B cell (primary cell): ENCODE data around the gene NT5DC4. TPM values are rescaled to one million over a fixed set of nuclear protein-coding genes. Genes with fewer than 3 reads are reported as not detected.

Experiments used
- ATAC-seq: fragments of 200-7000 bp; cut with Tn5 transposase; one replicate; pipeline ENCODE4 v1.10.0; 2021; ENCODE audit warnings: low read depth, mild to moderate bottlenecking, moderate number of reproducible peaks, moderate library complexity
- CTCF ChIA-PET: fragments of 350-600 bp; sonication (Branson Sonifier 250); formaldehyde crosslinking; loops from one replicate; lab custom pipeline; 2021; ENCODE audit warnings: antibody characterized with exemption, inconsistent platforms; lab: Charles Lee
- POLR2A ChIA-PET: fragments of 350-600 bp; sonication (Branson Sonifier 250); formaldehyde crosslinking; loops from one replicate; lab custom pipeline; 2021; ENCODE audit warnings: antibody characterized with exemption; lab: Charles Lee
- DNase-seq: peaks from one replicate; pipeline ENCODE4 v3.0.0; 2013
- H2AFZ ChIP-seq: 2 replicates; pipeline ENCODE4 v1.6.1; 2012; ENCODE audit warnings: mild to moderate bottlenecking, low read depth, low read length; ENCODE audit not compliant: insufficient read depth, poor library complexity, severe bottlenecking
- H3K27ac ChIP-seq, 2 donors: 1 replicate in 1 of 2; 2 replicates in 1 of 2; pipeline ENCODE4 v1.5.1; 2012 to 2013; ENCODE audit warnings: low read length in 2 of 2, mild to moderate bottlenecking in 2 of 2, moderate library complexity in 1 of 2
- H3K27me3 ChIP-seq, 4 experiments: fragments of 200-600 bp in 1 of 4; sonication (generic) in 1 of 4; replicated peaks in 1 of 4; 1 replicate in 2 of 4; 2 replicates in 2 of 4; pipeline versions ENCODE4 v1.6.1 to v1.7.0; 2013 to 2016; ENCODE audit warnings: low read length in 3 of 4, mild to moderate bottlenecking in 2 of 4, mixed read lengths in 1 of 4, moderate library complexity in 1 of 4; ENCODE audit not compliant: insufficient read depth in 4 of 4, control insufficient read depth in 3 of 4; ENCODE audit errors: control extremely low read depth in 1 of 4
- H3K36me3 ChIP-seq, 2 experiments: replicated peaks in 1 of 2; 1 replicate in 1 of 2; 2 replicates in 1 of 2; pipeline versions ENCODE4 v1.6.1 to v1.7.1; 2013; ENCODE audit warnings: low read length in 1 of 2; ENCODE audit not compliant: insufficient read depth in 2 of 2, control insufficient read depth in 1 of 2; ENCODE audit errors: control extremely low read depth in 1 of 2, extremely low read depth in 1 of 2
- H3K4me1 ChIP-seq, 2 donors: fragments of 200-600 bp in 1 of 2; sonication (generic) in 1 of 2; 1 replicate in 1 of 2; 2 replicates in 1 of 2; pipeline versions ENCODE4 v1.5.1 to v1.6.1; 2013 to 2017; ENCODE audit warnings: low read length in 2 of 2; ENCODE audit not compliant: control insufficient read depth in 2 of 2, insufficient read depth in 2 of 2
- H3K4me2 ChIP-seq: replicated peaks from 2 replicates; pipeline ENCODE3; 2012; ENCODE audit warnings: mild to moderate bottlenecking, low read depth, low read length; ENCODE audit not compliant: poor library complexity, severe bottlenecking
- H3K4me3 ChIP-seq, 5 experiments: fragments of 200-600 bp in 1 of 5; sonication (generic) in 1 of 5; 1 replicate in 3 of 5; 2 replicates in 2 of 5; pipeline versions ENCODE4 v1.5.1 to v1.7.0; 2011 to 2016; ENCODE audit warnings: low read length in 4 of 5, mild to moderate bottlenecking in 4 of 5, low read depth in 2 of 5, control low read depth in 1 of 5, moderate library complexity in 1 of 5; ENCODE audit not compliant: insufficient read depth in 1 of 5; ENCODE audit errors: control extremely low read depth in 1 of 5, extremely low read depth in 1 of 5
- H3K79me2 ChIP-seq: fragments of 200-600 bp; sonication (generic); one replicate; pipeline ENCODE4 v1.6.0; 2016; ENCODE audit warnings: low read length; ENCODE audit not compliant: control insufficient read depth, insufficient read depth
- H3K9ac ChIP-seq: fragments of 200-600 bp; sonication (generic); 2 replicates; pipeline ENCODE4 v1.6.1; 2017; ENCODE audit warnings: mild to moderate bottlenecking, low read length, moderate library complexity
- H3K9me3 ChIP-seq, 3 donors: one replicate each; pipeline versions ENCODE4 v1.6.1 to v1.7.1; 2013; ENCODE audit warnings: low read length in 2 of 3; ENCODE audit not compliant: control insufficient read depth in 2 of 3, insufficient read depth in 1 of 3; ENCODE audit errors: control extremely low read depth in 1 of 3
- H4K20me1 ChIP-seq: 2 replicates; pipeline ENCODE4 v1.6.0; 2012; ENCODE audit warnings: mild to moderate bottlenecking, low read length; ENCODE audit not compliant: insufficient read depth, control insufficient read depth, poor library complexity, severe bottlenecking
- H3K27ac Mint-ChIP-seq: one replicate; pipeline ENCODE4 v1.8.0; 2021; ENCODE audit warnings: mixed read lengths
- H3K27me3 Mint-ChIP-seq: one replicate; pipeline ENCODE4 v1.8.0; 2021; ENCODE audit warnings: mixed read lengths
- H3K4me1 Mint-ChIP-seq: one replicate; pipeline ENCODE4 v1.8.0; 2021; ENCODE audit warnings: mixed read lengths
- H3K4me3 Mint-ChIP-seq: one replicate; pipeline ENCODE4 v1.8.0; 2021; ENCODE audit warnings: mixed read lengths
- H3K9me3 Mint-ChIP-seq: one replicate; pipeline ENCODE4 v1.8.0; 2022; ENCODE audit warnings: mixed read lengths; ENCODE audit not compliant: insufficient read depth
- EZH2 ChIP-seq: IDR thresholded peaks from 2 replicates; pipeline ENCODE4 v1.6.1; 2012; ENCODE audit warnings: borderline replicate concordance, low read depth, mild to moderate bottlenecking, moderate library complexity, low read length; ENCODE audit not compliant: insufficient read depth, poor library complexity, severe bottlenecking
- WGBS: methylation state at CpG from one replicate; pipeline ENCODE4 v1.1.5; 2013; ENCODE audit warnings: missing lambda C conversion rate; ENCODE audit not compliant: insufficient coverage; 5-methylcytosine and 5-hydroxymethylcytosine counted together
- intact Hi-C: fragments of 100-400 bp; cut with micrococcal nuclease; formaldehyde crosslinking; loops from one replicate; pipeline ENCODE4 v1.10.0; 2022
- polyA minus RNA-seq: library from RNA; depleted of rRNA, polyadenylated mRNA; stranded (reverse); fragments of >200 nt; gene quantifications from 2 replicates; pipeline ENCODE4 v1.2.3, GENCODE V29; 2012
- polyA plus RNA-seq: library from polyadenylated mRNA; depleted of rRNA; stranded (reverse); fragments of >200 nt; gene quantifications from 2 replicates; pipeline ENCODE4 v1.2.3, GENCODE V29; 2012
- total RNA-seq, 2 donors: library from RNA; stranded (reverse); fragments of 120-200 nt in 1 of 2; gene quantifications; 1 replicate in 1 of 2; 2 replicates in 1 of 2; pipeline versions ENCODE4 v1.2.3 to v1.2.4, GENCODE V29; 2013 to 2022
- TF ChIP-seq, protein P1 (sequence below): fragments of 200-600 bp; IDR thresholded peaks from one replicate; pipeline ENCODE4 v1.8.0; 2022; ENCODE audit warnings: antibody characterized with exemption, mild to moderate bottlenecking

The NT5DC4 gene
- total RNA-seq = 2.0 and 10.3 TPM in 2 replicates
- not detected for total RNA-seq (2013)
- not detected in 2 replicates for polyA plus RNA-seq
- polyA minus RNA-seq = not detected in 2 replicates

GRCh38 chr2:112720785-112721184, at the start of gene NT5DC4:
Gene NT5DC4 (plus strand): TSS chr2:112721020. CDS start chr2:112721080, 60 bp downstream.
- Histone ChIP-seq H3K36me3 (no peaks in the 10 kb centered on the region), H3K9me3 (peaks cover 0 to 4% (median 0%) of the 10 kb centered on the region in 3 donors), H3K9ac (no peak within 1 kb of the TSS), H2AFZ (no peak within 1 kb of the TSS), H4K20me1 (no peaks in the 10 kb centered on the region), H3K4me3 (no peak within 1 kb of the TSS), H3K27ac (no peak within 1 kb of the TSS), H3K79me2 (no peaks in the 10 kb centered on the region), H3K4me2 (no peak within 1 kb of the TSS), H3K4me1 (peaks cover 0 to 15% of the 10 kb centered on the region in 2 donors), H3K27me3 (no peaks in the 10 kb centered on the region)
- no peak within 1 kb of the TSS for H3K4me3 Mint-ChIP-seq
- H3K27ac Mint-ChIP-seq = no peak within 1 kb of the TSS
- no peak for TF ChIP-seq EZH2
- TF ChIP-seq, protein P1, sequence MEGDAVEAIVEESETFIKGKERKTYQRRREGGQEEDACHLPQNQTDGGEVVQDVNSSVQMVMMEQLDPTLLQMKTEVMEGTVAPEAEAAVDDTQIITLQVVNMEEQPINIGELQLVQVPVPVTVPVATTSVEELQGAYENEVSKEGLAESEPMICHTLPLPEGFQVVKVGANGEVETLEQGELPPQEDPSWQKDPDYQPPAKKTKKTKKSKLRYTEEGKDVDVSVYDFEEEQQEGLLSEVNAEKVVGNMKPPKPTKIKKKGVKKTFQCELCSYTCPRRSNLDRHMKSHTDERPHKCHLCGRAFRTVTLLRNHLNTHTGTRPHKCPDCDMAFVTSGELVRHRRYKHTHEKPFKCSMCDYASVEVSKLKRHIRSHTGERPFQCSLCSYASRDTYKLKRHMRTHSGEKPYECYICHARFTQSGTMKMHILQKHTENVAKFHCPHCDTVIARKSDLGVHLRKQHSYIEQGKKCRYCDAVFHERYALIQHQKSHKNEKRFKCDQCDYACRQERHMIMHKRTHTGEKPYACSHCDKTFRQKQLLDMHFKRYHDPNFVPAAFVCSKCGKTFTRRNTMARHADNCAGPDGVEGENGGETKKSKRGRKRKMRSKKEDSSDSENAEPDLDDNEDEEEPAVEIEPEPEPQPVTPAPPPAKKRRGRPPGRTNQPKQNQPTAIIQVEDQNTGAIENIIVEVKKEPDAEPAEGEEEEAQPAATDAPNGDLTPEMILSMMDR = no peak
- WGBS = 100% methylated on average over 5 of the region's 6 CpGs
- peaks cover 6% of the 10 kb centered on the region for H3K4me1 Mint-ChIP-seq
- CTCF ChIA-PET = interaction anchor here (19.8 kb wide), 1 partner anchor 91 kb away, joined by 496 read pairs; no protein-coding TSS in a partner anchor
- no peaks in the 10 kb centered on the region for H3K9me3 Mint-ChIP-seq
- ATAC-seq = no peak
- H3K27me3 Mint-ChIP-seq = no peaks in the 10 kb centered on the region
- POLR2A ChIA-PET = no interaction called here
- DNase-seq = no peak
- intact Hi-C loops = loop anchor here (10.0 kb wide), 1 partner anchor 666 kb away; the partner anchor contains the start of gene TMEM87B

- POLR2A ChIA-PET = no interaction called here
- H3K9me3 Mint-ChIP-seq = no peaks in the 10 kb centered on the region
- no peak overlapping the region for H3K9ac ChIP-seq
These were observed 49.0 kb upstream of the NT5DC4 start for GRCh38 chr2:112671801-112672200.

More at GRCh38 chr2:112671801-112672200, 49.0 kb upstream of the NT5DC4 start:
- no peak overlapping the region for H3K4me3 Mint-ChIP-seq
- no peaks in the 10 kb centered on the region for H3K9me3 ChIP-seq
- no peak overlapping the region for H3K4me3 ChIP-seq
- peaks cover 7% of the 10 kb centered on the region for H3K4me1 Mint-ChIP-seq
- no peaks in the 10 kb centered on the region for H4K20me1 ChIP-seq
- no peak for ATAC-seq
- WGBS = 100% methylated on average over 1 of the region's 2 CpGs
- H3K27me3 ChIP-seq = peaks cover 0 to 6% (median 2%) of the 10 kb centered on the region in 4 experiments
- H3K36me3 ChIP-seq = no peaks in the 10 kb centered on the region
- H2AFZ ChIP-seq = no peak overlapping the region
- H3K4me1 ChIP-seq = peaks cover 3 to 9% of the 10 kb centered on the region in 2 donors
- TF ChIP-seq, protein P1 = no peak
- no peak for TF ChIP-seq EZH2
- H3K79me2 ChIP-seq = no peaks in the 10 kb centered on the region
- peaks cover 3% of the 10 kb centered on the region for H3K27me3 Mint-ChIP-seq
- no peak overlapping the region for H3K27ac Mint-ChIP-seq
- intact Hi-C loops = no loop called here
- no peak for DNase-seq
- H3K4me2 ChIP-seq = no peak overlapping the region
- no peak overlapping the region for H3K27ac ChIP-seq
- CTCF ChIA-PET = no interaction called here
